Colonic mucosa (tissue), 4 donors: Measurements from ENCODE around the gene SIGLEC6. TPM values are rescaled to one million over a fixed set of nuclear protein-coding genes. Genes with fewer than 3 reads are reported as not detected.
A peak's percentile ranks its signal among the peaks of the same experiment; 100 is the strongest.

Source experiments
- DNase-seq: peaks from one replicate; pipeline ENCODE4 v3.0.0-alpha.2; 2020
- H3K27ac ChIP-seq: fragments of 200-600 bp; one replicate; pipeline ENCODE4 v1.8.0; 2021
- H3K27me3 ChIP-seq: fragments of 200-600 bp; one replicate; pipeline ENCODE4 v1.8.0; 2021
- H3K36me3 ChIP-seq: fragments of 200-600 bp; one replicate; pipeline ENCODE4 v1.8.0; 2021
- H3K4me1 ChIP-seq: fragments of 200-600 bp; one replicate; pipeline ENCODE4 v1.8.0; 2021; ENCODE audit warnings: mild to moderate bottlenecking
- H3K4me3 ChIP-seq: fragments of 200-600 bp; one replicate; pipeline ENCODE4 v1.8.0; 2021
- H3K9ac ChIP-seq, 2 donors: one replicate each; pipeline ENCODE4 v1.7.0; 2013; ENCODE audit warnings: control low read depth in 2 of 2, low read depth in 2 of 2, low read length in 2 of 2
- H3K9me3 ChIP-seq: fragments of 200-600 bp; one replicate; pipeline ENCODE4 v1.8.0; 2021
- CTCF ChIP-seq: fragments of 200-600 bp; IDR thresholded peaks from one replicate; pipeline ENCODE4 v1.8.0; 2022; ENCODE audit warnings: antibody characterized with exemption, mild to moderate bottlenecking
- intact Hi-C: fragments of 100-400 bp; cut with DNase I; formaldehyde crosslinking; loops from one replicate; pipeline ENCODE4 v1.14.1; 2022
- total RNA-seq, 2 donors: library from RNA; stranded (reverse); fragmentation: NEBNext Ultra II Directional in 1 of 2; extraction: Animal tissue kit (Norgen Biotek cat#: 25700) in 1 of 2; gene quantifications; one replicate each; pipeline ENCODE4 v1.2.1, GENCODE V29; 2021
- donor health status: healthy.
- donor health status: DM: no; HTN: no; CAD: no.
- donor health status: DM: no; HTN: no; CAD: no.

Gene SIGLEC6
- total RNA-seq, 2 donors from 2014 or later, result 0.98 to 1.9 TPM

GRCh38 chr19:51565583-51565982 lies 34.1 kb upstream of the SIGLEC6 start:
- H3K9me3 ChIP-seq, result no peaks in the 10 kb centered on the region
- no peak overlapping the region for H3K27ac ChIP-seq
- no peaks in the 10 kb centered on the region for H3K36me3 ChIP-seq
- TF ChIP-seq CTCF, result no peak
- H3K4me3 ChIP-seq, result no peak overlapping the region
- H3K4me1 ChIP-seq, result no peaks in the 10 kb centered on the region
- DNase-seq, result no peak
- H3K9ac ChIP-seq, result no peak overlapping the region
- intact Hi-C loops, result no loop called here
- no peaks in the 10 kb centered on the region for H3K27me3 ChIP-seq

GRCh38 chr19:51564791-51565190 lies 33.3 kb upstream of the SIGLEC6 start:
- intact Hi-C loops, result no loop called here
- no peak overlapping the region for H3K4me3 ChIP-seq
- H3K36me3 ChIP-seq, result no peaks in the 10 kb centered on the region
- H3K9me3 ChIP-seq, result no peaks in the 10 kb centered on the region
- no peaks in the 10 kb centered on the region for H3K4me1 ChIP-seq
- no peak overlapping the region for H3K27ac ChIP-seq
- no peak overlapping the region for H3K9ac ChIP-seq
- no peak for TF ChIP-seq CTCF
- H3K27me3 ChIP-seq, result no peaks in the 10 kb centered on the region
- DNase-seq, result no peak

GRCh38 chr19:51560339-51560738 lies 28.9 kb upstream of the SIGLEC6 start:
- no peaks in the 10 kb centered on the region for H3K27me3 ChIP-seq
- H3K4me1 ChIP-seq, result no peaks in the 10 kb centered on the region
- TF ChIP-seq CTCF, result no peak
- no peaks in the 10 kb centered on the region for H3K36me3 ChIP-seq
- no peak overlapping the region for H3K9ac ChIP-seq
- H3K27ac ChIP-seq, result no peak overlapping the region
- H3K4me3 ChIP-seq, result no peak overlapping the region
- no peak for DNase-seq
- no peaks in the 10 kb centered on the region for H3K9me3 ChIP-seq
- intact Hi-C loops, result no loop called here

GRCh38 chr19:51559240-51559639 lies 27.8 kb upstream of the SIGLEC6 start:
- Histone ChIP-seq H3K9me3 (no peaks in the 10 kb centered on the region), H3K4me1 (no peaks in the 10 kb centered on the region), H3K27me3 (no peaks in the 10 kb centered on the region), H3K36me3 (no peaks in the 10 kb centered on the region), H3K27ac (no peak overlapping the region), H3K9ac (no peak overlapping the region), H3K4me3 (no peak overlapping the region)
- no peak for DNase-seq
- intact Hi-C loops, result no loop called here
- no peak for TF ChIP-seq CTCF

- TF ChIP-seq CTCF, result no peak
- Histone ChIP-seq H3K27ac (no peak overlapping the region), H3K9me3 (no peaks in the 10 kb centered on the region), H3K9ac (no peak overlapping the region), H3K27me3 (no peaks in the 10 kb centered on the region), H3K36me3 (no peaks in the 10 kb centered on the region), H3K4me3 (no peak overlapping the region), H3K4me1 (no peaks in the 10 kb centered on the region)
- intact Hi-C loops, result no loop called here
- DNase-seq, result peak; percentile 63
These were observed 21.7 kb upstream of the SIGLEC6 start for GRCh38 chr19:51552996-51553725.
